H1 (cell line): ENCODE data around the gene SOX6. TPM values are rescaled to one million over a fixed set of nuclear protein-coding genes. Genes with fewer than 3 reads are reported as not detected.

Experiments used
- EP300 ChIP-seq, 2 experiments: IDR thresholded peaks; 1 replicate in 1 of 2; 2 replicates in 1 of 2; pipeline ENCODE4 v1.6.1; 2011 to 2012; ENCODE audit warnings: low read depth in 2 of 2, low read length in 2 of 2, mild to moderate bottlenecking in 2 of 2, borderline replicate concordance in 1 of 2, inconsistent platforms in 1 of 2, moderate library complexity in 1 of 2
- GABPA ChIP-seq: IDR thresholded peaks from 2 replicates; pipeline ENCODE4 v1.6.1; 2011; ENCODE audit warnings: mild to moderate bottlenecking, low read length, moderate library complexity, borderline replicate concordance; ENCODE audit not compliant: insufficient read depth
- JUND ChIP-seq: IDR thresholded peaks from 2 replicates; pipeline ENCODE4 v1.6.1; 2011; ENCODE audit warnings: mild to moderate bottlenecking, improper control_type of control experiment, low read length
- KDM4A ChIP-seq: IDR thresholded peaks from one replicate; pipeline ENCODE4 v1.7.1; 2012; ENCODE audit warnings: low read depth, mild to moderate bottlenecking, moderate library complexity, low read length, inconsistent platforms; ENCODE audit not compliant: severe bottlenecking
- MAFK ChIP-seq: IDR thresholded peaks from 2 replicates; pipeline ENCODE4 v1.6.1; 2012; ENCODE audit warnings: low read depth, mild to moderate bottlenecking, improper control_type of control experiment, low read length
- POLR2AphosphoS5 ChIP-seq: IDR thresholded peaks from 2 replicates; pipeline ENCODE4 v1.6.1; 2011; ENCODE audit warnings: low read depth, low read length
- SIN3A ChIP-seq, 2 experiments: IDR thresholded peaks in 1 of 2; conservative IDR thresholded peaks in 1 of 2; 2 replicates each; pipeline ENCODE4 v1.6.1; 2011 to 2012; ENCODE audit warnings: low read length in 2 of 2, improper control_type of control experiment in 1 of 2, low read depth in 1 of 2, mild to moderate bottlenecking in 1 of 2
- TAF1 ChIP-seq: IDR thresholded peaks from 2 replicates; pipeline ENCODE4 v1.6.1; 2011; ENCODE audit warnings: mild to moderate bottlenecking, low read depth, low read length
- TEAD4 ChIP-seq: IDR thresholded peaks from 2 replicates; pipeline ENCODE4 v1.6.1; 2012; ENCODE audit warnings: low read depth, low read length, inconsistent platforms, mixed read lengths
- polyA plus RNA-seq, 7 experiments: library from polyadenylated mRNA; depleted of rRNA in 3 of 7; stranded (reverse) in 5 of 7; unstranded in 2 of 7; fragments of >200 nt in 5 of 7; fragments of 200-250 nt in 2 of 7; gene quantifications; 1 replicate in 5 of 7; 2 replicates in 1 of 7; 4 replicates in 1 of 7; pipeline versions ENCODE4 v1.2.1 to v1.2.3, GENCODE V29; 2011 to 2013; ENCODE audit warnings: missing spikeins in 2 of 7, mixed read lengths in 2 of 7
- total RNA-seq: library from RNA; stranded (reverse); fragmentation: NEBNext Ultra II Directional; extraction: Animal tissue kit (Norgen Biotek cat#: 25700); gene quantifications from 2 replicates; pipeline ENCODE4 v1.2.1, GENCODE V29; 2021
- TF ChIP-seq, protein P1 (sequence below): fragments of 300-600 bp; sonication (generic); IDR thresholded peaks from 2 replicates; pipeline ENCODE4 v1.7.1; 2012; ENCODE audit warnings: low read length, moderate library complexity, mild to moderate bottlenecking, inconsistent platforms; ENCODE audit not compliant: insufficient replicate concordance
- TF ChIP-seq, protein P2 (sequence below): IDR thresholded peaks from 2 replicates; pipeline ENCODE4 v1.6.1; 2011; ENCODE audit warnings: low read length, improper control_type of control experiment

Gene SOX6
- total and polyA plus RNA-seq, 2 of the 8 experiments (the other 6 are each of a cell fraction or from before 2014, with no cell fraction given): 0.09 TPM; not detected in 1

- TF ChIP-seq, protein P1, sequence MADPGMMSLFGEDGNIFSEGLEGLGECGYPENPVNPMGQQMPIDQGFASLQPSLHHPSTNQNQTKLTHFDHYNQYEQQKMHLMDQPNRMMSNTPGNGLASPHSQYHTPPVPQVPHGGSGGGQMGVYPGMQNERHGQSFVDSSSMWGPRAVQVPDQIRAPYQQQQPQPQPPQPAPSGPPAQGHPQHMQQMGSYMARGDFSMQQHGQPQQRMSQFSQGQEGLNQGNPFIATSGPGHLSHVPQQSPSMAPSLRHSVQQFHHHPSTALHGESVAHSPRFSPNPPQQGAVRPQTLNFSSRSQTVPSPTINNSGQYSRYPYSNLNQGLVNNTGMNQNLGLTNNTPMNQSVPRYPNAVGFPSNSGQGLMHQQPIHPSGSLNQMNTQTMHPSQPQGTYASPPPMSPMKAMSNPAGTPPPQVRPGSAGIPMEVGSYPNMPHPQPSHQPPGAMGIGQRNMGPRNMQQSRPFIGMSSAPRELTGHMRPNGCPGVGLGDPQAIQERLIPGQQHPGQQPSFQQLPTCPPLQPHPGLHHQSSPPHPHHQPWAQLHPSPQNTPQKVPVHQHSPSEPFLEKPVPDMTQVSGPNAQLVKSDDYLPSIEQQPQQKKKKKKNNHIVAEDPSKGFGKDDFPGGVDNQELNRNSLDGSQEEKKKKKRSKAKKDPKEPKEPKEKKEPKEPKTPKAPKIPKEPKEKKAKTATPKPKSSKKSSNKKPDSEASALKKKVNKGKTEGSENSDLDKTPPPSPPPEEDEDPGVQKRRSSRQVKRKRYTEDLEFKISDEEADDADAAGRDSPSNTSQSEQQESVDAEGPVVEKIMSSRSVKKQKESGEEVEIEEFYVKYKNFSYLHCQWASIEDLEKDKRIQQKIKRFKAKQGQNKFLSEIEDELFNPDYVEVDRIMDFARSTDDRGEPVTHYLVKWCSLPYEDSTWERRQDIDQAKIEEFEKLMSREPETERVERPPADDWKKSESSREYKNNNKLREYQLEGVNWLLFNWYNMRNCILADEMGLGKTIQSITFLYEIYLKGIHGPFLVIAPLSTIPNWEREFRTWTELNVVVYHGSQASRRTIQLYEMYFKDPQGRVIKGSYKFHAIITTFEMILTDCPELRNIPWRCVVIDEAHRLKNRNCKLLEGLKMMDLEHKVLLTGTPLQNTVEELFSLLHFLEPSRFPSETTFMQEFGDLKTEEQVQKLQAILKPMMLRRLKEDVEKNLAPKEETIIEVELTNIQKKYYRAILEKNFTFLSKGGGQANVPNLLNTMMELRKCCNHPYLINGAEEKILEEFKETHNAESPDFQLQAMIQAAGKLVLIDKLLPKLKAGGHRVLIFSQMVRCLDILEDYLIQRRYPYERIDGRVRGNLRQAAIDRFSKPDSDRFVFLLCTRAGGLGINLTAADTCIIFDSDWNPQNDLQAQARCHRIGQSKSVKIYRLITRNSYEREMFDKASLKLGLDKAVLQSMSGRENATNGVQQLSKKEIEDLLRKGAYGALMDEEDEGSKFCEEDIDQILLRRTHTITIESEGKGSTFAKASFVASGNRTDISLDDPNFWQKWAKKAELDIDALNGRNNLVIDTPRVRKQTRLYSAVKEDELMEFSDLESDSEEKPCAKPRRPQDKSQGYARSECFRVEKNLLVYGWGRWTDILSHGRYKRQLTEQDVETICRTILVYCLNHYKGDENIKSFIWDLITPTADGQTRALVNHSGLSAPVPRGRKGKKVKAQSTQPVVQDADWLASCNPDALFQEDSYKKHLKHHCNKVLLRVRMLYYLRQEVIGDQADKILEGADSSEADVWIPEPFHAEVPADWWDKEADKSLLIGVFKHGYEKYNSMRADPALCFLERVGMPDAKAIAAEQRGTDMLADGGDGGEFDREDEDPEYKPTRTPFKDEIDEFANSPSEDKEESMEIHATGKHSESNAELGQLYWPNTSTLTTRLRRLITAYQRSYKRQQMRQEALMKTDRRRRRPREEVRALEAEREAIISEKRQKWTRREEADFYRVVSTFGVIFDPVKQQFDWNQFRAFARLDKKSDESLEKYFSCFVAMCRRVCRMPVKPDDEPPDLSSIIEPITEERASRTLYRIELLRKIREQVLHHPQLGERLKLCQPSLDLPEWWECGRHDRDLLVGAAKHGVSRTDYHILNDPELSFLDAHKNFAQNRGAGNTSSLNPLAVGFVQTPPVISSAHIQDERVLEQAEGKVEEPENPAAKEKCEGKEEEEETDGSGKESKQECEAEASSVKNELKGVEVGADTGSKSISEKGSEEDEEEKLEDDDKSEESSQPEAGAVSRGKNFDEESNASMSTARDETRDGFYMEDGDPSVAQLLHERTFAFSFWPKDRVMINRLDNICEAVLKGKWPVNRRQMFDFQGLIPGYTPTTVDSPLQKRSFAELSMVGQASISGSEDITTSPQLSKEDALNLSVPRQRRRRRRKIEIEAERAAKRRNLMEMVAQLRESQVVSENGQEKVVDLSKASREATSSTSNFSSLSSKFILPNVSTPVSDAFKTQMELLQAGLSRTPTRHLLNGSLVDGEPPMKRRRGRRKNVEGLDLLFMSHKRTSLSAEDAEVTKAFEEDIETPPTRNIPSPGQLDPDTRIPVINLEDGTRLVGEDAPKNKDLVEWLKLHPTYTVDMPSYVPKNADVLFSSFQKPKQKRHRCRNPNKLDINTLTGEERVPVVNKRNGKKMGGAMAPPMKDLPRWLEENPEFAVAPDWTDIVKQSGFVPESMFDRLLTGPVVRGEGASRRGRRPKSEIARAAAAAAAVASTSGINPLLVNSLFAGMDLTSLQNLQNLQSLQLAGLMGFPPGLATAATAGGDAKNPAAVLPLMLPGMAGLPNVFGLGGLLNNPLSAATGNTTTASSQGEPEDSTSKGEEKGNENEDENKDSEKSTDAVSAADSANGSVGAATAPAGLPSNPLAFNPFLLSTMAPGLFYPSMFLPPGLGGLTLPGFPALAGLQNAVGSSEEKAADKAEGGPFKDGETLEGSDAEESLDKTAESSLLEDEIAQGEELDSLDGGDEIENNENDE: no peak
- TF ChIP-seq, protein P2, sequence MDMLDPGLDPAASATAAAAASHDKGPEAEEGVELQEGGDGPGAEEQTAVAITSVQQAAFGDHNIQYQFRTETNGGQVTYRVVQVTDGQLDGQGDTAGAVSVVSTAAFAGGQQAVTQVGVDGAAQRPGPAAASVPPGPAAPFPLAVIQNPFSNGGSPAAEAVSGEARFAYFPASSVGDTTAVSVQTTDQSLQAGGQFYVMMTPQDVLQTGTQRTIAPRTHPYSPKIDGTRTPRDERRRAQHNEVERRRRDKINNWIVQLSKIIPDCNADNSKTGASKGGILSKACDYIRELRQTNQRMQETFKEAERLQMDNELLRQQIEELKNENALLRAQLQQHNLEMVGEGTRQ: no peak
- TF ChIP-seq JUND (no peak), EP300 (IDR thresholded peaks at IDR 0.05; ENCODE audit: borderline replicate concordance in 1 of 2, low read depth in 2 of 2, low read length in 2 of 2) (no peak), TEAD4 (no peak), TAF1 (no peak), MAFK (no peak), GABPA (no peak), SIN3A (conservative IDR thresholded peaks at IDR 0.05 in 1 of 2, IDR thresholded peaks at IDR 0.05 in 1 of 2; ENCODE audit: low read depth in 1 of 2, low read length in 2 of 2) (no peak), POLR2AphosphoS5 (no peak), KDM4A (no peak)
These were observed 400.0 kb downstream of the SOX6 start (continued) for GRCh38 chr11:15956302-15956701.
